GM19455 (cell line): ENCODE measurements around the gene GMDS.
A peak's percentile ranks its signal among the peaks of the same experiment; 100 is the strongest.

Source experiments
- ATAC-seq: cut with Tn5 transposase; IDR thresholded peaks from one replicate; pipeline ENCODE4 v1.9.1; 2021; ENCODE audit not compliant: unreplicated experiment

GMDS gene

DNA sequence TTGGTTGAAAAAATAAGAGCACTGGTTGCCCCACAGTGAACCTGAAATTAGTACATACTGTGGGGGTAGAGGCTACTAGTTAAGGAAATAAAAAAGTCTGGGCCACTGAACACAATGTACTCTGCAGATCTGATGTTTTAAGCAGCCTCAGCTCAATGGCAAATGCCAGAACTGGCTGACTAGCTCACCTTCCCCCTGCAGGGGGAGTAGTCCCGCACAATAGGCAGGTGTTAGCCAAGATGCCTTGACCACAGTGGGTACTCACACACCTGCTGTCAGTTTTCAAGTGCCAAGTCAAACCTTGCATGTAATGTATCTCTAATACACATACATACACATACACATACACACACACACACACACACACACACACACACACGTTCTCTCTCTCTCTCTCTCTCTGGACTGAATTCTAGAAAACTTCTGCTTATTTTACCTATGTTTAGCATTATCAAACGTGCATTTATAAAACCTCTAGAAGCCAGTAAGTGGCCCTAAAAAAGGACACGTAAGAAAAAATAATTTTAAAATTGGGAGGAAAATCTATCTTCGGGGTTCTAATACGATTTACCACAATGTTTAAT, 36.1 kb downstream of the GMDS start:
- no peak for ATAC-seq

DNA sequence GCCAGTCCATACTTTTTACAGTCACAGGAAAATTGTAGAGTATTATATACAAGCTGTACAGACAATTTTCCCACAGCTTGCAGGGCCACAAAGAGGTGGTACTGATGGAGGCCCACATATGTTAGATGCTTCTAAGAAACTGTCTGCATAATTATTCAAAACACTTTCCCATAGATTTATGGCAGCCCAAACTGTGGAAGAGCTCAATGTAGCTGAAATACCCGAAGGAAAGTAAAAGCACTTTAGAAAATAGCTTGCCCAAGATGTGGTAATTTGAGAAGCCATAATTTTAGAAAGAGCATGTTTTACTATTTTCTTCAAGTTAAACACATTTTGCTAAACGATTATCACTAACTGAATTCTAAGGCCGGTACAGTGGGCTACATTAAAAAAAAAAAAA, 36.9 kb downstream of the GMDS start:
- ATAC-seq = no peak

DNA sequence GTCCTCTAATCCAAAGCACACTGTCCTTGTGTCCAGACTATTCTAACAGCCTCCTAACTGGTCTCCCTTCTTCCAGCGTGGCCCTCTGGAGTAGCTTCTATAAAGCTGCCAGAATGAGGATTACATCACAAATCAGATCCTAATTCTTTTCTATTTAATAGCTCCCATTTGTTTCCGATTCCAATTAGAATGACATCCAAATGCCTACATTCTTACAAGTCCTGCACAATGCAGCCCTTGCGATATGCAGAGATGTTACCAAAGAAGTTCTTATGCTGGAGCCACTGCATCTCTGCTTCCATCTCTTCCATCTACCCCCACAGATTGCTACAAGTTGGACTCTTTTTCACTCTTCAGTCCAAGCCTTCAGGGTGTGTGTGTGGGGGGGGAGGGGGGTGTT, 40.0 kb downstream of the GMDS start:
- ATAC-seq = no peak

DNA sequence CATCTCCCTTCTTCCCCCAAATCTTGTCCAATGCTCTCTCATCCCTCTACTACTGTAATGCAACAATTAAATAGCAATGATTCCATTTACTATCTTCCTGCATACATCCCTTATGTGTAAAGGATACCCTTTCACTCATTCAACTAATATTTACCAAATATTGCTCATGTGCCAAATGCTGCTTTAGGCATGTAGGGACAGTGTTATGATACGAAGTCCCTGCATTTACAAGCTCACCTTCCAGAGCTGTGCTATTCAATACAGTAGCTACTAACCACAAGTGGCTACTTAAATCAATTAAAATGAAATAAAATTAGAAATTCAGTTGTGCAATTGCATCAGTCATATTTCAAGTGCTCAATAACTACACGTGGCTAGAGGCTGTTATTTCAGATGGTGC, 41.1 kb downstream of the GMDS start:
- no peak for ATAC-seq

DNA sequence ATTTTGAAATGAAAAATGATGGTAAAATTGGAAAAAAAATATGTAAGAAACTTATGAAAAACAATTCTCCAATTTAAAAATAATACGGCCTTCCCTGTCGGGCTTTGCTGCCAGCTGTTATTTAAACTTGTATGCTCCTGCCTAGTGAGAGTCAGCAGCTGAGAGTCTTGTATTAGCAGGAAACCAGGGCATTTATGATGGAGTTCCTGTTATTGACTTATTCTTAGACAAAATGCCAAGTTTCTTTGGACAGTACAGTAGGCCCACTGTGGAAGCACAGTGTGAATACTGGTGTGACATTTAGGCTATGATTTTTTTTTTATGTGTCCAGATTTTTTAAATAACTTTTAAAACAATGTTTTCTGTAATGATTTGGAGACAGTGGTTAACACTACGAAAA, 42.1 kb downstream of the GMDS start:
- ATAC-seq = no peak

DNA sequence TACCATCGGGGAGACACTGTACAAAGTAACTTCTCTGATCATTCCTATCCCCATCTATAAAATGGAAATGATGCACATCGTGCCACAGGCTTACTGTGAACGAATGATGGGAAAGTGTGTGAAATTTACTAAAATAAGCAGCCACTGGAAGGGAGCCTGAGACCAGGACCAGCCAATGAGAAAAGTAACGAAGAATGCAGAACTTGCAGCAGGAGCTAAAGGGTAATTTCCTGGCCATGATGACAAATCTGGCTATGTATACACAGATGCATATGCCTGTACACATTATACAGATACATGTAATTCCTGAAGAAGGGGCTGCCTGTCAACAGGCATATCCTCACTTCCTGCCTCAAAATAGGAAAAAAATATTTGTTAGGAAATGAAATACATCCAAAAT, 47.4 kb downstream of the GMDS start:
- ATAC-seq = no peak

DNA sequence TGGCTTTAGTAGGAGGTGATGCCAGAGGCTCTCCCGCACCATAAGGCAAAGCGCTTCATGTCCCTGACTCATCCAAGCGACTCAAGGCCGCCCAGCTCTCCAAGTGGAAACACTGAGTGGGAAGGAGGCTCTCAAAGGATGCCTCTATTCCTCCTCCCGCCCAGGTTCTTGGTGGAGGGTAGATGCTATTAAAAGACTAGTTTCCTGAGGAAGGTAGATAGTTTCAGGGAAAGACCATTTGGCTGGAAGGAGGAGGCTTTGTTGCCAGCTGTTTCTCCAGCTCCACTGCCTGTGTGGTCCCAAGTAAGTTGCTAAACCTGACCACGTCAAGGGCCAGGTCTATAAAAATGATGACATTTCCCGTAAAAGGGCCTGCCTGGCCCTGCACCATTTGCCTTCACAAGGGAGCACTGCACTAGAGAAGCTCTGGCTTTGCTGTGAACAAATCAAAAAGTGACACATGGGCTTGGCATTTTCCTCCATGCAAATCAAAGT, 48.2 kb downstream of the GMDS start:
- no peak for ATAC-seq

DNA sequence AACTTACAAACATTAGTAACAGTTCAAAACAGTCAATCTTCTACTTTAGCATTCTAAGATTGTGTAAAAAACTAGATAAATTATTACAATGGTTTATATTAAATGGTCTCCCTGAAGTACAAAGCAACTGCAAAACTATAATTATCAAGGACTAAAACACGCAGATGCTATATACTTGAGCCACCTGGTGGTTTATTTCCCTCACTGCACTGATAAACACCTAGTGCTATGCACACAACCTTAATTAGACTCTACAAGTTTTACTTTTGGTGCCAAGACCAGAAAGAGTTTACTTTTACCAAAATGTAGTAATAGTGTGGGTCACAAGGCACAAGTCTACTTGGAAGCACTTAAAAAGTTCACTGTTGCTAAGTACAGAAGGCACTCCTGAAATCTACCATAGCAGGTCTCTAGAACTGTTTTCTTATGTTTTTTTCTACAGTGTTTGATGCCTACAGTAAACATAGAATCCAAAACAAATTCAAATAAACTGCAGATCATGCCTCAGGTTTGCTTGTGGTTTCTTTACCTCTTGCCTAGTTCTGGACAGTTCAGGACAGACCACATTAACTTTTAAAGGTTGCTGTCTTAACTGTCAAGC, 49.2 kb downstream of the GMDS start:
- no peak for ATAC-seq

DNA sequence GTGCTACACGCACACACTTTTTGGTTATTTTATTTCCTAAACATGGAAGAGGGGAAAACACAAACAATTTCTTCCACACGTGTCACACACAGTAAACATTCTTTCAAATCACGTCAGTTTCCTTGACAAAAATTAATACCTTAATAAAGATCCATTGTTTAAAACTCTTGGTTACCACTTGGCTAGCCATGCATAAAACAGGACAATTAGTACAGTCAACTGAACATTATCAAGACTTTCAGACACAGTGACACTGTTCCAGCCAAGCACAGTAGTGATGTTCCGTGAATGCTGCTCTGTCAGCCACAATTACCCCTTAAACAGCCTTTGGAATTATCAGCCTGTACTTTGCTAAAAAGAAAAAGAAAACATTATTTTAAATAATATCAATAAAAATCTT, 50.8 kb downstream of the GMDS start:
- ATAC-seq = no peak

DNA sequence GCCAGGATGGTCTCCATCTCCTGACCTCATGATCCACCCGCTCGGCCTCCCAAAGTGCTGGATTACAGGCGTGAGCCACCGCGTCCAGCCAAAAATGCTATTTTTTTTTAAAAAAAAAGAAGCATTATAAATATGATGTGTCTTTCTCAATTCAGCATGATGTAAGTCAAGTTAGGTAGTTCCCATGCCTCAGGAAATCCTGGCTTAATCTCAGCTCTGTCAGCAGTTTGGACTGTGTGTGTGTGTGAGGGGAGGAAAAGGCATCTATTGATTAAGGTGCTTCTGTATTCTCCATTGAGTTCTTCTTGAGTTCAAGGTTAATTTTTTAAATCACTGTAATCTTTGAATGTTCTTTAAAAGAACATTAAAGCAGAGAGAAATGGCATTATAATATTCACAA, 51.5 kb downstream of the GMDS start:
- no peak for ATAC-seq

DNA sequence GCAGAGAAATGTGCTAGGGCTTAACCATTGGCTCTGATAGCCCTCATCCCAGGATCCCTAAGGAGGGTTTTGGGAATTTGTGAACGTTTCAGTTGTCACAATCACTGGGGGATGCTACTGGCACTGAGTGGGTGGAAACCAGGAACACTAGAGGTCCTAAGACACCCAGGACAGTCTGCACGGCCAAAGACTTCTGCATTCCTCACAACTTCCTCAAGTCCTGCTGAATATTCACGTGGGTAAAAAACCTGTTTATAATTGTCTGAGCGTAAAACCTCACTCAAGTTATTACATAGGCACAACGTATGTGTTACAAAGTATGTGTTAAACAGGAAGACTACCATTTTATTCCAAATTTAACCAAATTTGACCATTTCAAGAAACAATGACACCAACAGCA, 52.4 kb downstream of the GMDS start:
- no peak for ATAC-seq

DNA sequence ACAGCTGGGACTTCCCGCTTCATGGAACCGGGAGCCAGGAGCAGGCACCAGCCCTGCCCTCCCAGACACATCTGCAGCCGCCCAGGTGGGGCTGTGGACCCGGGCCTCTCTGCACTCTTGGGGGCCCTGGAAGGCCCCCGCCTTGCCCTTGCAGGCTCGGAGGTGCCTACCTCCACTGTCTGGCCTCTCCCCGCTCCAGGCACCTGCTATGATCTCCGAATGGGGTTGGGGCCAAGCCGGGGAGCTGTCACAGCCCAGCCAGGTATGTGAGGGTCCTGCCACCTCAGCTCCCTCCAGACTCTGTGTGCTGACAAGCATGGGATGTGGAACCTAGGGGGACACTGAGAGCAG, 54.0 kb downstream of the GMDS start:
- ATAC-seq = no peak

DNA sequence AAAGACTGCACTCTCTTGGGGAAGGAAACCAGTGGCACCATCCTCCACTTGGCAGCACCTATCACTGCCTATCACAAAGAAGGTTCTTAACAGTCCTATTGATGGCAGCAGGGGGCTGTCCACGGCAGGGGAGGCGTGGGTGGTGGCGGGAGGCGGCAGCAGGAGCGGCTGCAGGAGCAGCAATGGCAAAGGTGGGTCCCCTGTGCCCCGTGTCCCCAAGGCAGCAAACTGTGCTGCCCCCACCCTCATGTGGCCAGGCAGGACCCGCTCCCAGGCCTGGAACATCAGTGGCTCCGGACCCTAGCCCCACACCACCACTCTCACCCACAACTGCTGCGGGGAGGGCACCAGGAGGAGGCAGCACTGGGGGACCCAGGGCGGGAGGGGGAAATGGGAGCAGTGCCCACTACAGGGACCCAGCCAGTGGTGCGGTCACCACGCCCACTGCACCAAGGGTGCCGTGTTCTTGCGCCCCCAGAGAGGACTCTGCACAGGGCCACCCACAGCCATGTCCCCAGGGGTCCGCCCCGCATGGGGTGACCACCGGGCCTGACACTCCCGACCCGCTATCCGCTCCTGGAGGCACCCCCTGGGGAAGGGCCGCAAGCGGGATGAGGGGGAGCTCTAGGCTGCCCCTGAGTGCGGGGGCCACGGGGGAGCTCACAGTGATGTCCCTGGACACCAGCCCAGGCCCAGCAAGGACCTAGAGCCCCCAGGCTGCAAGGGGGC, 54.6 kb downstream of the GMDS start:
- ATAC-seq = no peak

DNA sequence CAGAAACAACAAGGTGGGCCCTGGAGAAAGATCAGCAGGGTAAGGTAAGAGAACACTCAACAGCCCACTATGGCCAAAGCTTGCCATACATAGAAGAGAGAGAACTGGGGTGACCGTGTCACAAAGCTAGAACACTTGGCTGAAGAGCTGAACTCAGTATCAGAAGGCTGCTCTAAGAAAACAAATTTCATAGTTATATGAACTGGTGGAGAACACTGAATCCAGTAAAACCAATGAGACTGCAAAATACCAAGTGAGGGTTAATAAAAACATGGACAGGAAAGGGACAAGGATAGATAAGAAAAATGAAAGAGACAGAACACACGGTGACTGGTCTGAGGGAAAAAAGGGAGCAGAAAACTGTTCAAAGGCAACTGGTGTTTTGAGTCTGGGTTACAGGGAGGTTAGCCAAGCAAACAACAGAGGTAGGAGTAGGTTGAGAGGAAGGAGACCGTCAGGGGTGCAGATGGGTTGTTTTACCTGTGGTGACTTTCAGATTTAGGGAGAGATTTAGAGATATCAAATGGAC, 56.5 kb downstream of the GMDS start:
- ATAC-seq = no peak

DNA sequence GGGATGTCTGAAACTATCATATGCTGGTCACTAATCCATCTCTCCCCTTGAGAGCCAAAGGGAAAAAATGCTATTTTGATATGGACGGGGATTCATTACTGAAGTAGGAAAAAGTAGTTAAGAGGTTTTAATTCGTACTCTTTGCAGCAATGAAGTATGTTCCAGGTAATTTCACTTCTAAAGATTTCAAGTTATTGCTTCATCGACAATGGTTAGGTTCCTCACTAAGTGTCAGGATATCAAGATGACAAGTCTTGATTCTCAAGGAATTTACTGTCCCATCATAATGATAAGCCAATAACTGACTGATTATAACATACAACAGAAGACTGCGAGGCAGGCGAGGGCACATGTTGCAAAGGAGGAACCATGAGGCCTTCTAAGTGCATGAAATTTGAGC, 57.0 kb downstream of the GMDS start:
- no peak for ATAC-seq

DNA sequence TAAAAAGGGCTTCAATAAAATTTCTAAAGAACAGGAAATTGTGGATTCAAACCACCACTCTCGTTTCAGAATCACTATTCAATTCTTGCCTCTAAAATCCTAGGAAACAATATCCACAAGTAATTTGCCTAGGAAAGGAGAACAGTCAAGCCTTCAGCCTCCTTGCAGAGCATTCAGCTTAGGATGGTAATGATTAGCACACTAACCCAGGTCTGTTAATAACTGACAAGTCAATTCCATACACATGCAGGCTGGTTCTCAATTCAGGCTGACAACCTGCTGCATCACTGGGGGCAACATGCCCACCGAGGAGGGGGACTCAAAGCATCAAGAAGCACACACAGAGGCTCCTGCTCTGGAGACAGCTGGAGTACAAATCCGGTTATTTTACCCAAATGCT, 57.6 kb downstream of the GMDS start:
- ATAC-seq = no peak

DNA sequence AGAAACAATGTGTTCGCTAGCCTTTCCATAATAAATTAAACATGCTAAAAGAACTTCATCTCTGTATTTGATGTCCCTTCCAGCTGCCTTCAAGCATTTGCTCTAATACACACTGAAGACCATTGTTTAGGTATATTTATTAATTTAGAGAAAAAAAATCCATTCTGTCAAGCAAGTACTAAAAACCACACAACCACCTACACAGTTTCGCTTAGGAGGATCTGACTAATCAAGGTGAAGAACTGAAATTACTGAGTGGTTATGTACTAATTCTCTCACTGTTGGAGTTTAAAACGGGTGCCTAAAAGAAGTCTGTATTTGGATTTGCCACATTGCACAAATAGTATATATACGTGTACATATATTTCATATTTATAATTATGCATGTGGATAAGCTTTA, 58.9 kb downstream of the GMDS start:
- peak; percentile 79 for ATAC-seq

DNA sequence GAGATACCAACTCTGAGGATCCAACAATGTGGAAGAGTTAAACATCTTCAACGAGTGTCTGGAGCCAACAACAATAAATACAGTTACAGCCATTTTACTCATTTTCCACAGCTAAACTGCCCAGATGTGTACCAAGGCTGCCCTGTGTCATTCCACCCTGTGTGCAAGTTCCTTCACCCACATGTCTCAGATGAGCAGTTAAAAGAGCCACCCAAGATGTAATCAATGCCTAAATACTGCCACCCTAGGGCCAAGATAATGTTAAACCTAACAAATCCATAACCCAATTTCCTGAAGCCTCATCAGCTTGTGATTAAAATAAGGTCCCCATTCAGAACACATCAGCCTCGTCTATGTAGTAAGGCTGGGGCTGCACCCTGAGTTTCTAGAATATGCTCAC, 59.9 kb downstream of the GMDS start:
- ATAC-seq = no peak

DNA sequence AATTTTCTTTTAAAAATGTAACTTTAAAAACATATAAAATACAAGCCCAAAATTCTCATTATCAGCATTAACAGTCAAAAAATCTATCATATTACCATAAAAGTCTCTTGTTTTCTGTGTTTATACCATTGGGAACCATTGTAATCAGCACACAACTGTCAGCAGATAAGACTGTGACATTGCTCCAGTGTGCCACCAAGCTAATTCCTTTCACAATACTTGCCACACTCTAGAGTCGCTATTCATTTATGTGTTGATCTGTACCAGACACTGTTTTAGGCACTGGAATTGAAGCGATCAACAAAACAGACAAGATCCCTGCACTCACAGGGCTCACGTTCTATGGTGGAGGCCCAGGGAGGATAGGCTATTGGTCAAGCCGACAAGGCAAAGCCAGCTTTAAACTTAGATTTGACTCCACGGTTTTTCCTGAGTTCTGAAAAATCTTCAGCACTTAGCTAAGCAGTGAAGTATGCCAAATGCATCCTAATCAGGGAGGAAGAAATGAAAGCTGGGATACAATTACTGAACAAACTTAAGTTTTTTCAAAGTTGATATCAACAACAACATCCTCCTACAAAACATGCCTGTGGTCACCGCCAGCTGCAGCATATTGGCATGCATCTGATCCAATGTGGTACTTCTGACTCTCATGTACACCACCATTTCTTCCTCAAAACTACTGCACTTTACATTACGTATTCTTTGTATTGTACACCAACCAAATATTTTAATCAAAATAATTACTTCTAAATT, 60.5 kb downstream of the GMDS start:
- ATAC-seq = no peak

DNA sequence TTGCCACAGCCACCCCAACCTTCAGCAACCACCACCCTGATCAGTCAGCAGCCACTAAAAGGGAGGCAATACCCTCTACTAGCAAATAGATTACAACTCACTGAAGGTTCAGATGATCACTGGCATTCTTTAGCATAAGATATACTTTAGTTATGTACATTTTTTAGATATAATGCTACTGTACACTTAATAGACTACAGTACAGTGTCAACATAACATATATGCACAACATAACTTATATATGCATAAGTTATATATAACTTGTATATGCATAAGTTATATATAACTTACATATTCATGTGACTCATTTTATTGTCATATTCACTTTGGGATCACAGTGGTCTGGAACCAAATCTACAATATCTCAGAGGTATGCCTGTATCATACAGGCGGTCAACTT, 61.7 kb downstream of the GMDS start:
- ATAC-seq = no peak

DNA sequence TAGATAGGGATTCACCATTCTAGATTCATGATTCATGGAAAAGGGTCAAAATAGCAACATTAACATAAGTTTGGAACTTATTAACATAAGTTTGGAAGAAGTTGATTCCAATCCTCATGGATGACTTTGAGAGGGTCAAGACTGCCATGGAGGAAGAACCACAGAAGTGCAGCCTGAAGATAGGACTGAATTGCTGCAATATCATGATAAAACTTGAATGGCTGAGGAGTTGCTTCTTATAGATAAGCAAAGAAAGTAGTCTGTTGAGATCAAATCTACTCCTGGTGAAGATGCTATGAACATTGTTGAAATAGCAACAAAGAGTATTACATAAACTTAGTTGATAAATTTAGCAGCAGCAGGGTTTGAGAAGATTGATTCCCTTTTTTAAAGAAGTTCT, 62.2 kb downstream of the GMDS start:
- ATAC-seq = no peak

DNA sequence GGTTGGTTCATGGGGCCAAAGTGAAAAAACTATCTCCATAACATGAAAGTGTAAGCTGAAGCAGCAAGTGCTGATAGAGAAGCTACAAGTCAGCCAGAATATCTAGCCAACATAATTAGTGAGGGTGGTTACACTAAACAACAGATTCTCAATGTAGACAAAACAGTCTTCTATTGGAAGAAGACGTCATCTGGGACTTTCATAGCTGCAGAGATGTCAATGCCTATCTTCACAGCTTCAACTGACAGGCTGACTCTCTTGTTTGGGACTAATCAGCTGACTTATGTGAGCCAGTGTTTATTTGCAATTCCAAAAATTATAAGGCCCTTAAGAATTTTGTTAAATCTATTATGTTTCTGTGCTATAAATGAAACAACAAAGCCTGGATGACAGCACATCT, 63.2 kb downstream of the GMDS start:
- ATAC-seq = no peak
